ENCODE data around the gene DUS1L.

The DUS1L gene

DNA sequence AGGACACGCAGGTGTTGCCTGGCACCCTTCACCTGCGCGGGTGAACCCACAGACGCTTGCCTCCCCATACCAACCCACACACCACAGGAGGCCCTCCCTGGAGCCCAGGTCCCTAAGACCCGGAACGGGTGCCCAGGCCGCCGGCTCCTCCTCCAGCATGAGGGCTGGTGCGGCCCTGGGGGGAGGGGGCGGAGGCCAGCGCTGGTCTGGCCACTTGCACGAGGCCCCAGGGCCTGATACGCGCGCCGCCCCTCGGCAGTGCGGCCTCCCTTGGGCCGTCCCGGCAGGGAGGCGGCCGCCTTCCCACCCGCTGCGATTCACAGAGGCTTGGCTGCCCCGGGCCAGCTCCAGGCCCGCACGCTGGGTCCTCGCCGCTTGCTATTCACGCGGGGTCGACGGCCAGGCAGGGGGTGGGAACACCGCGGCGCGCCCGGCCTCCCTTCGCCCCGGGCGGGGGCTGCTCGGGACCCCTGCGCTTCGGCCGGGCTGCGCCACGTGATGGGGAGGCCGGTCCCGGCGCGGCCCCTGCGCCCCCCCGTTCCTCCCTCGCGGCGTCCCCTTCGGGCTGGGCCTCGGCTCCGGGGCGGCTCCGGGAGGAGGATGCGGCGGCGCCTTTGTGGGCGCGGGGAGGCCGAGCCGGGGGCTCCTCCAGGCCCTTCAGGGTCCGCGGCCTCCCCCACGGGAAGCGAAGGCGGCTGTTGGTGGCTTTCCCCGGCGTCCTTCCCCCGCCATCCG, 31.7 kb upstream of the DUS1L start:
- peaks cover 31% of the 10 kb centered on the region for H3K36me3 ChIP-seq (ENCODE audit: insufficient read depth, low read length)

DNA sequence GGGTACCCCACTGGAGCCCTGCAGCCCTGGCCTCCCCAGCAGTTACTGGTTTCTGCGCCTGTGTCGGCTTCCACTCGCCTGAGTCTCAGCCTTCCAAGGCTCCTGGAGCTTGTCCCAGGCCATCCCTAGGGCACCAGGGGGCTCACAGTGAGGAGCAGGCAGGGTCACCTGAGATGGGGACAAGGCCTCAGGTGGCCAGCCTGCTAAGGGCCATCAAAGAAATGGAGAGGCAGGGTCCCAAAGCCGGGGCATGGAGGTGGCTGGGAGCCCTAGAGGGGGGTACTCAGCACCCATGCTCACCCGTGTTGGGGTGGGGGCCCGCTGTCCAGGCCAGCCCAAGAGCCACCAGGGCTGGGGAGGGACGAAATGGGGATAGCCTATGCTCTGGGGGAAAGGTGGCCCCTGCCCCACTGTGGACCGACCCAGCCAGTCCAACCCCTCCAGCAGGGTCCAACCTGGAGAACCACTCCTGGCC, 31.1 kb upstream of the DUS1L start:
- Histone ChIP-seq H3K9me3 (ENCODE audit: low read length) (peaks cover 2% of the 10 kb centered on the region), H3K27me3 (ENCODE audit: insufficient read depth, low read length) (no peaks in the 10 kb centered on the region), H3K4me1 (ENCODE audit: insufficient read depth, low read length) (peaks cover 19% of the 10 kb centered on the region), H3K36me3 (ENCODE audit: insufficient read depth, low read length) (peaks cover 37% of the 10 kb centered on the region), H2AFZ (ENCODE audit: low read depth, low read length) (no peak overlapping the region), H3K4me3 (ENCODE audit: low read length) (peak overlapping the region; percentile 79)

More for the DNA sequence above, 31.7 kb upstream of the DUS1L start:
- H3K4me3 ChIP-seq (ENCODE audit: low read length) = peak overlapping the region; percentile 79
- H2AFZ ChIP-seq (ENCODE audit: low read depth, low read length) = no peak overlapping the region
- no peaks in the 10 kb centered on the region for H3K27me3 ChIP-seq (ENCODE audit: insufficient read depth, low read length)
- peaks cover 2% of the 10 kb centered on the region for H3K9me3 ChIP-seq (ENCODE audit: low read length)
- peaks cover 23% of the 10 kb centered on the region for H3K4me1 ChIP-seq (ENCODE audit: insufficient read depth, low read length)

DNA sequence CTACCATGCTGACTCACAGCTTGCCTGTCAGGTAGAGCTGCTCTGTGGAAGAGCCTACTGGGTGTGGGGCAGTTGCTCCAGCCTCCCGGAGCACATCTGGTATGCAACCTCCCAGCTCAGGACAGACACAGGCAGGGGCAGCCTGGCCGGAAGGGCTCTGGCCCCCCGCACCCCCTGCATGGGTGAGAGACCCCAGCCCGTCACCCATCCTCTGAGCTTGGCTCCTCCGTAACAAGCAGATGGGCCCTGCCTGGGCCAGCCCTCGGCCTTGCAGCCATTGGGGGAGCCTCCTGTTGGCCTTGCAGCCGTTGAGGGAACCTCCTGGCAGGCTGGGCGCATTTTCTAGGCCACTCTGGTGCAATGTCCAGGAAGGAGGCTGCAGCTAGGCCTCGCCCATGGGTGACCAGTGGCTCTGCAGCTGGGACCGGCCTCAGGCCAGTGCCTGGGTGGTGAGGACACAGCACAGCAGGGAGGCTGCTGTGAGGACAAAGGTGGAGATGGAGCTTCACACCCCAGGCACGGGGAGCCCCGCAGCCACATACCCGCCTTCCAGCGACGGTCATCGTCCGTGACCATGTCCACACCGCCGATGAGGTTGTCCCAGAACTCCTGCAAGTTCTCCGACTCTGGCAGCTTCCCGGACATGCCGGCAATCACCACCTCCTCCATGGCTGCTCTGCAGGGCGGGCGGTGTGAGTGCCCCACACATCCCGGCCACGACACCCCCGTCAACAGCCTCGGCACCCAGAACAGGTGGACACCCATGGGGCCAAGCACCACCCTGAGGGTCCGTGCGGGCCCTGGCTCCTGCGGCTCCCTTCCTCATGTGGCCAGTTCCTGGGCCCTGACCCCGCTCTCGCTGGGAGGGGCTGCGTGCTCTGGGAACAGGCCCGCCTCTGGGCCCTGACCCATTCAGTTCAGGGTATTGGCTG, 30.4 kb upstream of the DUS1L start:
- Histone ChIP-seq H3K4me3 (ENCODE audit: low read length) (peak overlapping the region; percentile 79), H2AFZ (ENCODE audit: low read depth, low read length) (no peak overlapping the region), H3K27me3 (ENCODE audit: insufficient read depth, low read length) (no peaks in the 10 kb centered on the region), H3K9me3 (ENCODE audit: low read length) (peaks cover 2% of the 10 kb centered on the region), H3K36me3 (ENCODE audit: insufficient read depth, low read length) (peaks cover 44% of the 10 kb centered on the region), H3K4me1 (ENCODE audit: insufficient read depth, low read length) (peaks cover 19% of the 10 kb centered on the region)

DNA sequence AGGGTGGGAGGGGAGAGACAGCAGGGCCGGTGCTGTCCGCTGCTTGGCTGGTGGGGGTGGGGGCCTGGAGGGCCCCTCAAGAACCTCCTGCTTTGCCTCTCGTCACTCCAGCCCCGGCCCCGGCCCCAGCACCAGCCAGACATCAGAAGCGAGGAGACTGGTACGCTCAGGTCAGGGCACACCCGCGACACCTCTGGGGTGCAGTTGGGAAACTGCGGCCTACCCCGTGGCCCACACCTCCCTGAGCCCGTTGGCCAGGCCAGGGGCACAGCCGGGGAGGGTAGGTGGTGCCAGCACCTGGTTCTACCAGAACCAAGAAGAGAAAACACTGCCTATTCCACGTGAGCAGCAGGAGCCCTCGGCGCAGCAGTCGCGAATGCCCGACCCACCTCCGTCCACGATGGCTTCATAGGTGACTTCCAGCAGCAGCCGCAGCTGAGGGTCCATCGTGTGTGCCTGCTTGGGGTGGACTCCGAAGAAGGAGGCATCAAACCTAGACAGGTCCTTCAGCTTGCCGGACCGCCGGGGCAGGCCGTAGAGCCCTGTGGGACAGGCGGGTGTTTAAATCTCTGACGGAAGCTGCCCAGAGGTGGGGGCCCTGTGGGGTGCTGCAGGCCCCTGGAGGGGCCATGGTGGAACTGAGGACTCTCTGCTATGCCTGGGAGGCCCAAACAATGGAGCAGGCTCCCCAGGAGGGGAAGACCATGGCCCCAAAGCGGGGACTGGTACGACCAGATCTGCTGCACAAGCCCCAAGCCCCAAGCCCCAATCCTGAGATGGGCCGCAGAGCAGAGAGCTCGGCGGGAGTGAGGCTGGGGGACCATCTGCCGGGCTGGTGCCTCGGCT, 29.6 kb upstream of the DUS1L start:
- Histone ChIP-seq H3K9me3 (ENCODE audit: low read length) (peaks cover under 1% of the 10 kb centered on the region), H3K4me1 (ENCODE audit: insufficient read depth, low read length) (peaks cover 19% of the 10 kb centered on the region), H3K4me3 (ENCODE audit: low read length) (no peak overlapping the region), H2AFZ (ENCODE audit: low read depth, low read length) (no peak overlapping the region), H3K27me3 (ENCODE audit: insufficient read depth, low read length) (no peaks in the 10 kb centered on the region), H3K36me3 (ENCODE audit: insufficient read depth, low read length) (peaks cover 51% of the 10 kb centered on the region)

DNA sequence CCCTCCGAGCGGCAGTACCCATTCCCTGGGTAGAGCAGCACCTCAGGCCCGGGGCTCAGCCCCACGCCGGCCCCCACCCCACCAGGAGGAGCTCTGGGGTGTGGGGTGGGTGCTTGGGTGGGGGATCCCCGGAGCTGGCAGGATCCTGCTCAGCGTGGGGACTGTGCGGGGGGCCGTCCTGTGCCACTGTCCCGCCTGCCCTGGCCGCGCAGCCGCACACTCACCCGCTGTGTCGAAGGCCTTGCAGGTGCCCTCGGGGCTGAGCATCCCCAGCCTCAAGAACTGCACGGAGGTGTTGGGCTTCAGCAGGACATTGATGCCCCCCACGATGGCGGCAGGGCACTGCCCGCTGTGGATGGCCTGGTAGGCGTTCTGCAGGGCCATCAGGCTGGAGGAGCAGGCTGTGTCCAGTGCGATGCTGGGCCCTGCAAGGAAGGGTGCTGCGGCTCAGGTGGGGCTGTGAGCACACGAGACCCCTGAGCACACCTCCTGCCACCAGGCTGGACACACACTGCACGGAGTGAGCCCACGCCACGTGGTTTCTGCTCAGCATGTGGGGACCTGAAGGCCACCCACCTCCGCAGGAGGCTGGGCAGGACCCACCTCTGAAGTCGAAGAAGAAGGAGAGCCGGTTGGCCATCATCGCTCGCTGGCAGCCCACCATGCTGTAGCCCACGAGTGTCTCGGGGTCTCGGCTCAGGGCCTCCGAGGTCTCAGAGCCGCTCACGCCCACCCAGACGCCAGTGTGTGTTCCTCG, 27.6 kb upstream of the DUS1L start:
- Histone ChIP-seq H3K36me3 (ENCODE audit: insufficient read depth, low read length) (peaks cover 71% of the 10 kb centered on the region), H2AFZ (ENCODE audit: low read depth, low read length) (no peak overlapping the region), H3K27me3 (ENCODE audit: insufficient read depth, low read length) (no peaks in the 10 kb centered on the region), H3K9me3 (ENCODE audit: low read length) (no peaks in the 10 kb centered on the region), H3K4me1 (ENCODE audit: insufficient read depth, low read length) (peaks cover 11% of the 10 kb centered on the region), H3K4me3 (ENCODE audit: low read length) (no peak overlapping the region)

DNA sequence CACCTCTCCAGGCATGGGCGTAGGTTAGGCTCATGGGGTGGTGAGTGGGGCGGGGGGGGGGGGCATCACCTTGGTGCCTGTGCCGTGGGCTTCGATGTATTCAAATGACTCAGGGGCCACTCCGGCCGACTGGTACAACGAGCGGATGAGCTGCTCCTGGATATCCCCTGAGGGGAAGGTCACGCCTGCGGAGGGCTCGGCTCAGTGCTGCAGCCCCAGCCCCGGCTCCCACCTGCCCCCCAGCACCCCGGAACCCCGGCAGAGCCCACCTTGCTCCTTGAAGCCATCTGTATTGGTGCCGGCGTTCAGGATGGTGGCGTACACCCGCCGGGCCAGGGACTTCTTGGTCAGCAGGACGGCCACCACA, 27.0 kb upstream of the DUS1L start:
- Histone ChIP-seq H3K4me1 (ENCODE audit: insufficient read depth, low read length) (peaks cover 11% of the 10 kb centered on the region), H3K9me3 (ENCODE audit: low read length) (no peaks in the 10 kb centered on the region), H2AFZ (ENCODE audit: low read depth, low read length) (no peak overlapping the region), H3K36me3 (ENCODE audit: insufficient read depth, low read length) (peaks cover 77% of the 10 kb centered on the region), H3K4me3 (ENCODE audit: low read length) (no peak overlapping the region), H3K27me3 (ENCODE audit: insufficient read depth, low read length) (no peaks in the 10 kb centered on the region)

DNA sequence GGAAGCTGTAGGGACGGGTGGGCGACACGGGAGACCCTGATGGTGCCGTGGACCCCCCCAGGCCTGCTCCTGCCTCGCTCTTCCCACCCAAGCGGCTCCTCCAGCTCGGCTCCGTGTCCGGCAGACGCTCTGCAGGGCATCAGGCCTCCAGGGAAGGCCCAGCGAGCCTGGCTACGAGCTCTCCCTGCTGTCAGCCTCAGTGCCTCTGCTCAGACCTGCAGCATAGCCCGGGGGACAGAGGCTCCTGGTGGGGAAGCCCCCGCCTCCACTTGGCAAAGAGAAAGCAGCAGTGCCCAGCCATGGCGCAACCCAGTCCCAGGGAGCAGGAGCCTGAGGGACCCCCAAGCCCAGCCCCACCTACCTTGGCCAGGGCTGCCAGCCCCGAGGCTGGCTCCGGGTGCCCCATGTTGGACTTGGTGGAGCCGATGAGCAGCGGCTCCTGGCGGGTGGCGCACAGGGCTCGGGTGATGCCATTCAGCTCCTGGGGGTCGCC, 26.5 kb upstream of the DUS1L start:
- peaks cover 81% of the 10 kb centered on the region for H3K36me3 ChIP-seq (ENCODE audit: insufficient read depth, low read length)
- no peak overlapping the region for H2AFZ ChIP-seq (ENCODE audit: low read depth, low read length)
- H3K4me3 ChIP-seq (ENCODE audit: low read length) = no peak overlapping the region
- H3K27me3 ChIP-seq (ENCODE audit: insufficient read depth, low read length) = no peaks in the 10 kb centered on the region
- H3K4me1 ChIP-seq (ENCODE audit: insufficient read depth, low read length) = peaks cover 10% of the 10 kb centered on the region
- H3K9me3 ChIP-seq (ENCODE audit: low read length) = no peaks in the 10 kb centered on the region

DNA sequence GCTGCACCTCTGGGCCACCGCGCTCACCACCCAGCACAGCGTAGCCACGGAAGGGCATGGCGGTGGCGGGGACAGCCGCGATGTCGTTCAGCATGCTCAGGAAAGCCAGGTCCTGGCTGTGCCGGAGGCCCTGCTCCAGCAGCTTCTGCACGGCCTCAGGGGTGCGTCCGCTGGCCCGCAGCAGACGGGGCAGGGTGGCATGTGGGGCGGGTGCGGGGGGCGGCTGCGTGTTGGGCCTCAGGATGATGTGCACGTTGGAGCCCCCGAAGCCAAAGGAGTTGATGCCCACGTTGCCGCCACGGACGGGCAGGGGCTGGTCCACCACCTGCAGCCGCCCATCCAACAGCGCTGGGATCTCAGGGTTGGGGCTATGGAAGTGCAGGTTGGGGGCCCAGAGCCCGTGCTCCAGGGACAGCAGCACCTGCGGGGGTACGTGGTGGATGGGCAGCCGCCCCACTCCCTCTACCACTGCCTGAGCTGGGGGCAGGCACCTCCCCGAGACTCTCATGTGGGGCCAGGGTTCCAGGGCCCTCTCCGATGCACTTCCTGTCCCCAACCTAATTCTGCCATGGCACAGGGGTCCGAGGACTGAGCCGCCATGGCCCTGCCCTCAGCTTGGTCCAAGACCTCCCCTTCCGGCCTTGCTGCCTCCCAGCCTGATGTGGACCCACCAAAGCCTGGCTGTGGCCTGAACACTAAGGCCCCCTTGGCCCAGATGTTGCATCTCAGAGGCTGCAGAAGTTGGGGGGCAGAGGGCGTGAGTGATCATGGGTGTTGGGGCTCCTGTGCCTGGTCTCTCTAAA, 25.9 kb upstream of the DUS1L start:
- no peaks in the 10 kb centered on the region for H3K9me3 ChIP-seq (ENCODE audit: low read length)
- H3K4me3 ChIP-seq (ENCODE audit: low read length) = no peak overlapping the region
- H3K36me3 ChIP-seq (ENCODE audit: insufficient read depth, low read length) = peaks cover 88% of the 10 kb centered on the region
- H3K27me3 ChIP-seq (ENCODE audit: insufficient read depth, low read length) = no peaks in the 10 kb centered on the region
- H2AFZ ChIP-seq (ENCODE audit: low read depth, low read length) = no peak overlapping the region
- peaks cover 4% of the 10 kb centered on the region for H3K4me1 ChIP-seq (ENCODE audit: insufficient read depth, low read length)

DNA sequence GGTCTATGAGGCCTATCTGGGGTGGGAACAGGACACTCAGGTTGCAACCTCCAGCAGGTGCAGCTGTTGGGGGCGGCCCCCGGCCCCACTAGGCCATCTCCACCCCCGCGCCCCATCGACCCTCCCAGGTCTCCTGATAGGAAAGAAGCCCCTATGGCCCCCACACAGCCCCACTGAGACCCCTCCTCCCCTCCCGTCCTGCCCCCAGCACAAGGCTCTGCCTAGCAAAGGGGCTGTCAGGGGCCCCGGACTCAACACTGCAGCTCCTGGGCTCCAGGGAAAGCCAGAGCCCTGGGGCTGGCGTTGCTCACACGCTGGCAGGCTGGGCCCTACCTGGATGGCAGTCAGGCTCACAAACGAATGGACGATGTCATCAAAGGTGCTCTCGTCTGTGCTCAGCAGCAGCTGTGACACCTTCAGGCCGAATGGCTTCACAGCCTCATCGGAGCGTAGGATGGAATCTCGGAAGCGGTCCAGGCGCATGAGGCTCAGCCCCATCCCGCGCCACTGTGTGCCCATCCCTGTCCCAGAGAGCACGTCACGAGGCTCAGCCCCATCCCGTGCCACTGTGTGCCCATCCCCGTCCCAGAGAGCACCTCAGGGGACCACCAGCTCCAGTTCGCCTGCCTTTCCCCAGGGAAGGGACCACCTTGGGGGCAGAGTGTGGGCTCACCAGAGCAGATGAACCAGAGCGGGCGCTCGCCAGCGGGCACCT, 25.1 kb upstream of the DUS1L start:
- Histone ChIP-seq H3K9me3 (ENCODE audit: low read length) (no peaks in the 10 kb centered on the region), H3K27me3 (ENCODE audit: insufficient read depth, low read length) (no peaks in the 10 kb centered on the region), H3K4me1 (ENCODE audit: insufficient read depth, low read length) (no peaks in the 10 kb centered on the region), H2AFZ (ENCODE audit: low read depth, low read length) (no peak overlapping the region), H3K4me3 (ENCODE audit: low read length) (no peak overlapping the region), H3K36me3 (ENCODE audit: insufficient read depth, low read length) (peaks cover 88% of the 10 kb centered on the region)

DNA sequence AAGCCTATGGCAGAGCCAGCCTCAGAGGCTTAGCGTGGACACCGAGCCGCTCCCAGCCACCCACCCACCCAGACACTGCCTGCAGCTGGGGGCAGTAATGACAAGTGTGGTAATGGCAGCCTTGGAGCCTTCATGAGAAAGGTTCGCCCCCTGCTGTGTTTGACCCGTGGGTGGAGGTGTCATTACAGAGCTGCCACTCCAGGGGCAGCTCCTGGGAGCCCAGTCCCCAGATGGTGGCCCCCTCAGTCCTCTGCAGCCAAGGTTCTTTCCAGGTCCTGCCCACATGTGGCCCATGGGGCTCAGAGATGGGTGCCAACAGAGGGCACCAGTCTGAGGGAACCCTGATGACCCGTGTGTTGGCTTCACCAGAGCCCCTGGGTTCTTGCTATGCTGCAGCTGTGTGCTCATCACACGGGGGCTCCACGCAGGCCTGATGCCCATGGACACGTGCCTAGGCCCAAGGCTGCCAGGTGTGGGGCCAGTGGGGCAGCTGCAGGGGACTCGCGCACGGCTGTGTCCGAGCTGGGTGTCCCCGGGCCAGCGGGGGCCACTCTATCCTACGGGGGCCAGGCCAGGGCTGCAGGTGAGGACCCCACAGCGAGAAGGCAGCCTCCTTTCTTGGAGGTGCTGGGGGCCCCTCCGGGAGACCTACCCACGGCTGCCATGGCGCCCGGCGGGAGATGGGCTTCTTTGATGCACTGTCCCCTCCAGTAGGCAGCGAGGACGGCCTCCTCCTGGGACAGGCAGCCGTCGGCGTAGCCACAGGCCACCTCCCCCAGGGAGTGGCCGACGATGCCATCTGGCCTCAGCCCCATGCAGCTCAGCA, 24.3 kb upstream of the DUS1L start:
- Histone ChIP-seq H3K4me3 (ENCODE audit: low read length) (no peak overlapping the region), H2AFZ (ENCODE audit: low read depth, low read length) (no peak overlapping the region), H3K4me1 (ENCODE audit: insufficient read depth, low read length) (no peaks in the 10 kb centered on the region), H3K27me3 (ENCODE audit: insufficient read depth, low read length) (no peaks in the 10 kb centered on the region), H3K9me3 (ENCODE audit: low read length) (no peaks in the 10 kb centered on the region), H3K36me3 (ENCODE audit: insufficient read depth, low read length) (peaks cover 88% of the 10 kb centered on the region)

All from neuron (in vitro differentiated cells).